HG02938 (cell line): Measurements from ENCODE around the gene GNAI3.
"Not testable (repeated sequence)": the region's sequence is repeated elsewhere in the genome, so short reads cannot be mapped to it uniquely, and the experiment has no call there.

Experiments
- ATAC-seq: cut with Tn5 transposase; IDR thresholded peaks from one replicate; pipeline ENCODE4 v1.9.1; 2021; ENCODE audit warnings: mild to moderate bottlenecking, moderate library complexity; ENCODE audit not compliant: unreplicated experiment

The GNAI3 gene

DNA sequence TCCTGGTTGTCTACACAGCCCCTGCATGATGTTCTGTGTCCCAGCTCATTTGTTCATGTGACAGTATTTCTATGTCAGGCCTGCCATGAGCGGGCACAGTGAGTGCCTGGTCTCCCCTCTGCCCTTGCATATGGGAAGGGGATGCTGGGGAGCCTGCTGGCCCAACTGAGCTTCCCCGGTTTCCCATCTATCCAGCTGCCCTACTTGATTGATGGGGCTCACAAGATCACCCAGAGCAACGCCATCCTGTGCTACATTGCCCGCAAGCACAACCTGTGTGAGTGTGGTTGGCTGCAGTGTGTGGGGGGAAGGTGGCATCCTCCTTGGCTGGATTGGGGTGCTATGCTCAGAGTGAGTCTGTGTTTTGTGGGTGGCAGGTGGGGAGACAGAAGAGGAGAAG, 109.0 kb downstream of the GNAI3 start:
- no peak for ATAC-seq

- no peak for ATAC-seq
Observed at GRCh38 chr1:109657970-109658369, 109.6 kb downstream of the GNAI3 start.

DNA sequence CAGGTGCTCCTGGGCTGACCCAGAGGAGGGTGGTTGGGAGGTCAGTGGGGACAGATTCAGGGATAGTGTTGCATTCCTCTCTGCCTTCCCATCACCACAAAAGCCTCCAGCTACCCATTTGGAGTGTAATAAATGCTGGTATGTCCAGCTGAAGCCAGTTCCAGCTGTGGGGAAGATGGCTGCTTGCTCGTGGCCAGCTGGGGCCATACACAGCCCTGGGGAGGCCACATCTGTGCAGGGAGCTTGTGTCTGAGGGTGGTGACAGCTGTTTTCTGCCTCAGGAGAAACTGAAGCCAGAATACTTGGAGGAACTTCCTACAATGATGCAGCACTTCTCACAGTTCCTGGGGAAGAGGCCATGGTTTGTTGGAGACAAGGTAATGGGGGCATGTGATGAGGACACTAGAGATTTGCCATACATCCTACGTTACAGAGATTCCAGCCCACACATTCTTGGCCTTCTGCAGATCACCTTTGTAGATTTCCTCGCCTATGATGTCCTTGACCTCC, 110.2 kb downstream of the GNAI3 start:
- ATAC-seq, result no peak

GRCh38 chr1:109659145-109659544, 110.7 kb downstream of the GNAI3 start:
- ATAC-seq, result no peak

DNA sequence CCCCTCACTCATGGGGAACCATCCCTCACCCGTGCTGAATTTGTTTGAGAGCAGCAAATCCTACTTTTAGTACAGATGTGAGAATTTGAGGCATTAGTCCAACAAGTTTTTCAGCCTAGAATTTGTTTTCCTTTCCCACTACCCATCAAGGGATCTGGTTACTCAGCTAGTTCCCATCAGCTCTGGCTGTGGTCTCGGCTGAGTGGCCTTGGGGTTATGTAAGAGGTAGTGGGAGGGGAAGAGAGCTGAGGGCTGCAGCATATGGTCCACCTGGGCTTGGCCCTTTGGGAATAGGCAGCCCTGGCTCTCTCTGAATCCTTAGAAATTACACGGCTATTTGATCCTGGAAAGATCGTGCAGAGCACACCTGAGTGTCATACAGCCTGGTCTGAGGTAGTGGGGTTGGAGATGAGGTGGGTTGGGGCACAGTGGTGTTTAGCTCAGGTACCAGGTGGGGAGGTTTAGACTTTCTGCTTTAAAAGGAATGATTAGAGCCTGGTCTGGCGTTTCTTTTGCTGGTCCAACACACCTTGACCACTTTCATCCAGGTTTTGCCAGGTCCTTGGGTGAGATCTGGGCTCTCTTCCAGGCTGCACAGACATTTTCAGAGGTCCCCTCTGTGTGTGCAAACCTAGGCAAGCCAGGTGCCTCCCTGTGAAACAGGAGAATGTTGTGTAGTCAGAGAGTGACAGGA, 111.7 kb downstream of the GNAI3 start:
- ATAC-seq, result no peak

DNA sequence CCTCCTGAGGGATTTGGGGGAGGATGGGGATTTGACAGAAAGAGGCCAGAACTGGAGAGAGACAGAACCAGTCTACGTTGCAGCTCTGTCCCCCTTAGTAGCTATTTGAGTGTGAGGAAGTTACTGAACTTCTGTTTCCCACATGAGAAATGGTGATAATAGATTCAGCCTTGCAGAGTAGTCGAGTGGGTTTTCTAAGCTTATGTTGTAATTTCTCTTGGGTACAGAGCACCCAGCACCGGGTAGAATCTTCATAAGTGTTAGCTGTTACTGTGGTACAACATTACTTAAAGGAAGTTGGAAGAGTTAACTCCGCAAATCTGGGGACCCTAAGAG, 112.2 kb downstream of the GNAI3 start:
- ATAC-seq, result not testable (repeated sequence)

GRCh38 chr1:109661391-109661790, 113.0 kb downstream of the GNAI3 start:
- no peak for ATAC-seq

DNA sequence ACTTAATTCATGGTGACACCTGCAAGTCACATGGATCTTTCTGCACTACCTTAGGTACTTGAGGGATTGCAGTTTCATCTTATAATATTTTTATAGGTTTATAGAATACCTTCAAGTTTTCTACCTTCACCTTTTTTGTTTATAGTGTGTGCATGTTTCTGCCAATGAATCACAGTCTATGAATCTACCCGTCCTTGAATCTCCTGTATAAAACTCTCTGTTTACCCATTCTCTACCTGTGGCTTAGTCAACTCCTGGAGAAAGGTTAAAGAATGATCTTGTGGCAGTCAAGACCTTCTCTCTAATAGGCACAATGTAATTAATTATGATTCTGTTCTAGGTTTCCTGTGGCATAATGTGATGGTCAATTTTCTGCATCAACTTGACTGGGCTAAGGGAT, 116.3 kb downstream of the GNAI3 start:
- ATAC-seq, result no peak

- ATAC-seq, result peak; percentile 76
Observed at GRCh38 chr1:109667452-109668122, 119.2 kb downstream of the GNAI3 start, which contains the start of gene GSTM2. Gene GSTM2, plus strand, starts transcription at chr1:109668057. Its CDS starts 59 bp downstream, at chr1:109668116.
